Sciatic nerve (tissue), 2 donors: ENCODE data around the gene SLC3A2. TPM values are rescaled to one million over a fixed set of nuclear protein-coding genes. Genes with fewer than 3 reads are reported as not detected.
A peak's percentile ranks its signal among the peaks of the same experiment; 100 is the strongest.
"Not testable (repeated sequence)": the region's sequence is repeated elsewhere in the genome, so short reads cannot be mapped to it uniquely, and the experiment has no call there.

Experiments used
- ATAC-seq: fragments of 200-7000 bp; cut with Tn5 transposase; one replicate; pipeline ENCODE4 v1.9.1; 2020; ENCODE audit warnings: mild to moderate bottlenecking, moderate library complexity
- DNase-seq: peaks from one replicate; pipeline ENCODE4 v3.0.0-alpha.2; 2020; ENCODE audit warnings: low spot score
- intact Hi-C: fragments of 100-400 bp; cut with DNase I; formaldehyde crosslinking; loops from one replicate; pipeline ENCODE4 v1.14.2; 2022
- total RNA-seq: library from RNA; stranded (reverse); fragmentation: NEBNext Ultra II Directional; extraction: Animal tissue kit (Norgen Biotek cat#: 25700); gene quantifications from one replicate; pipeline ENCODE4 v1.2.1, GENCODE V29; 2021
- donor health status: DM: no; HTN: no; CAD: no.
- donor health status: DM: no; HTN: no; CAD: no.

The SLC3A2 gene
- total RNA-seq, 1 donor from 2014 or later: 102 TPM

DNA sequence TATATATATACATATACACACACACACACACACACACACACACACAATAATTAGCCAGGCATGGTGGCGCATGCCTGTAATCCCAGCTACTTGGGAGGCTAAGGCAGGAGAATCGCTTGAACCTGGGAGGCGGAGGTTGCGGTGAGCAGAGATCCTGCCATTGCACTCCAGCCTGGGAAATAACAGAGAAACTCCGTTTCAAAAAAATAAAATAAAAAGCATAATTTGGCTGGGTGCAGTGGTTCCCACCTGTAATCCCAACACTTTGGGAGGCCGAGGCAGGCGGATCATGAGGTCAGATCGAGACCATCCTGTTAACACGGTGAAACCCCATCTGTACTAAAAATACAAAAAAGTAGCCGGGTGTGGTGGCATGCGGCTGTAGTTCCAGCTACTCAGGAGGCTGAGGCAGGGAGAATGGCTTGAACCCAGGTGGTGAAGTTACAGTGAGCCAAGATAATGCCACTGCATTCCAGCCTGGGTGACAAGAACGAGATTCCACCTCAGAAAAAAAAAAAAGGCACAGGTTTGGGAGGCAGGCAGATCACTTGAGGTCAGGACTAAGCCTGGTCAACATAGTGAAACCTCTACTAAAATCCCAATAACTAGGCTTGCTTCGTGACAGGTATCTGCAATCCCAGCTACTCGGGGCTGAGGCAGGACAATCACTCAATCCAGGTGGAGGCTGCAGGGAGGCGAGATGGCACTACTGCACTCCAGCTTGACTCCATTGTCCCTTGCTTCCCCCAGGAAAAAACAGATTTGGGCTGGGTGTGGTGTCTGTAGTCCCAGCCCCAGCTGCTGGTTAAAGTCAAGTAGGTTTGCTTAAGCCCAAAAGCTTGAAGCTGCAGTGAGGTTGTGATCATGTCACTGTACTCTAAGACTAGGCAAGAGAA, 29.5 kb upstream of the SLC3A2 start:
- intact Hi-C loops: no loop called here
- ATAC-seq (no peak), DNase-seq (no peak)

DNA sequence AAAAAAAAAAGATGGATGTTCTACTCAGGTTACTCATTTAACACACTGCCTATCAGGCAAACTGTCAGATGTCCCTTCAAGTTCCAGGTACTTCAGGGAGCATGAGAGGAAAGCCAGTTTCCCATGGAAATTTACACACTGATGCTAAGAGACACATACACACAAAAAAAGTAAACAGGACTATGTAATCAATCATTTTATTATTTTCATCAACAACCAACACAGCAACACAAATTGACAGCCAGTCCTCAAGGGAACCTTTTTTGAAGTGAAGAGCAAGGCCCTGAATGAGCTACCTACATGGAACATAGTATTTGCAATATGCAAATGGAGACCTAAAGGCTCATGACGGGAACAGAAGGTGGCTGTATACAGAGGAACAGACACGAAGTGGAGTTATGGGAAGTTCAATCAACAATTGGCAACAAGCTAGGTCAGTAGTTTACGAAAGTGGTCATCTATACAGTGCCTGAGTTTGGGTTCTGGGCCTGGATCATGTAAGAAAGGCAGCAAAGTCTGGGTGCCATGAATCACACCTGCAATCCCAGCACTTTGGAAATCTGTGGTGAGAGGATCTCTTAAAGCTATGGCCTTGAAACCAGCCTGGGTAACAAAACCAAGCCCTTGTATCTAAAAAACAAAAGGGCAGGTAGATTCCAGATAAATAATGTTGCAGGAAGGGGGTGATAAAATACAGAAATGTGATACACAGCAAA, 28.7 kb upstream of the SLC3A2 start:
- intact Hi-C loops: no loop called here
- DNase-seq (no peak), ATAC-seq (no peak)

DNA sequence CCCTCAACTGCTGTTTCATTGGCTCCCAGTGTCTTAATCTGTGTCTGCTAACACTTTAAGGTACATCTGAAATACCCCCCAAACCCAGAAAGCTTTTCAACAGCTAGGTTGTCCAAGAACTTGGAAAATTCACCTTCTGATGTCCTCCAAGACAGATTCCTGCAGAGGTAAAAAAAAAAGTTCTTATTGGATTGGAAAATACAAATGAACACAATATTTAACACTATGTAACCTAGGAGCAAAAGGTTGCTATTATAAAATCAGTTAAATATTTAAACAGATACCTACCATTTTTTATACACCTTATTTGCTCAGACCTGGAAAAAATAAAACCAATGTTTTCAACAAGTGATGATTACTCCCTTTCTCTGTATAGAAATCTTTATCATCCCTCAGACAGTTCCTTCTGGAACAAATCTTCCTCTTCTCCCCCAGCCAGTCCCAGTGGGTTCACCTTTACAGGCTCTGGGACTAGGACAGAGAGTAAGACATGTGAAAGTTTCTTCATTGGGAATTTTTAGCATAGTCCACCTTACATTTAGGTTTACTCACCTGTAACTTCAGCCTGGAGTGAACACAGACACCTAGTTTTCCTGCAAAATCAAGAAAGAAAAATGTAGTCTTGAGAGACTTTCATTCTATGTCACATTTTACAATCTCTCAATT, 28.0 kb upstream of the SLC3A2 start:
- intact Hi-C loops: no loop called here
- ATAC-seq: no peak
- no peak for DNase-seq

DNA sequence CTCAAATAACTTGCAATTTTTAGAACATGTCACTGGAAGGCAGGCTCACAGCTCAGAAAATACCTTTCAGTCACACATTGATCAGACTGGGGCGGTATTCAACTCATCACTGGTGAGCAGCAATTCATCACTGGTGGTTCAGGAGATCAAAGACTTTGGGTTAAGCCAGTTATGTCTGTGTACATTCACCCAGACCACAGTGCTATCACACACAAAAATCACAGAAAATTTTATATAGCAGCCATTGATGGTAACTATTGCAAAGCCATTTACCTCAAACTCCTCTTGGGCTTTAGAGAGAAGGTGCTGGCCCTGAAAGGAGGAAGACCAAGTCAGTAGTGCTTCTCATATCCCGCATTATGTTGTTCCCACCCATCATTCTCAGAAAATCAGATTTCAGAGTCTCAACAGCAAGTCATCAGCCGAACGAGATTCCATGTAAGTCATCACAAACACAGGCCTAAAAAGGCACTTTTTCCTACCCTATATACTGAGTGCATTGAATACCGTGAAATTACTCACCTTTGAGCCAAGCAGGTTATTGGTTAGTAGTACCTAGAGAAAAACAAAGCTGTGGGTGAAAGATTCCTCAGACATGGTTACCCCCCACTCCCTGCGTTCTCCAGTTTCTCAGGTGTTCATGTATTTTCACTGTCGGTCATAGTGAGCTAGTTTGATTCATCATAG, 27.3 kb upstream of the SLC3A2 start:
- intact Hi-C loops: no loop called here

DNA sequence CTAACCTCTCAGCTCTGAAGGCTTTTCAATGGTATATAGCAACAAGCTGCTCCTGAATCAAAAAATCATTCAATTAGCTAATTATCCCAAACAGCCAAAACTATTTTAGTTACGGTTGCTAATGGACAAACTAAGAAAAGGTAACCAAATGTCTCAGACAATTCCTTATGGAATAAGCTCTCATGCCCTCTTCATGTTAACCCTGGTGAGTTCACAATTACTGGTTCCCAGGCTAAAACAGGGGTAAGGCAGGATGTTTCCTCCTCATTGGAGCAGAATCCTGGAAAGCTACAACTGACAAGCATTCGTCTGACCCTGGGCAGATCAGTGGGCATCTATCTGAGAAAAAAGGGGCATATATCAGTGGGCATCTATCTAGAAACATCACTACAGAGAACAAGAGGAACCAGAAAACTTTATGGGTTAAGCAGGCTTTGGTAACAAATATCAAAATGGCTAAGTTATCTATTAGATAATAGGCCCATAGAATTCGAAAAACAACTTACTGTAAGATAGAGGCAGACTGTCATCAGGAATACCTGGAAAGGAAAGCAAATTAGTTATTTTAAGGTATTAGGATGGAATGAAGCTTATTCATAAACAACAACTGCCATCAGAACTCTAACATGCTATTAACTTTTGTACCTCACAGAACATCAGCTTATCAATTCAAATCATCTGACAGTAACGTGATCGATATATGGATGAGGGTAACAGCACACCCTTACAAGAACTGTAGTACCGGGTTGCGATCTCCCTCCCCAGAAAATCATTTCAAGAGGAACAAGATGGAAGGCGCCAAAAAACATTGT, 26.5 kb upstream of the SLC3A2 start:
- ATAC-seq (no peak), DNase-seq (no peak)
- intact Hi-C loops: no loop called here

More for the DNA sequence above, 27.3 kb upstream of the SLC3A2 start:
- no peak for DNase-seq
- no peak for ATAC-seq

DNA sequence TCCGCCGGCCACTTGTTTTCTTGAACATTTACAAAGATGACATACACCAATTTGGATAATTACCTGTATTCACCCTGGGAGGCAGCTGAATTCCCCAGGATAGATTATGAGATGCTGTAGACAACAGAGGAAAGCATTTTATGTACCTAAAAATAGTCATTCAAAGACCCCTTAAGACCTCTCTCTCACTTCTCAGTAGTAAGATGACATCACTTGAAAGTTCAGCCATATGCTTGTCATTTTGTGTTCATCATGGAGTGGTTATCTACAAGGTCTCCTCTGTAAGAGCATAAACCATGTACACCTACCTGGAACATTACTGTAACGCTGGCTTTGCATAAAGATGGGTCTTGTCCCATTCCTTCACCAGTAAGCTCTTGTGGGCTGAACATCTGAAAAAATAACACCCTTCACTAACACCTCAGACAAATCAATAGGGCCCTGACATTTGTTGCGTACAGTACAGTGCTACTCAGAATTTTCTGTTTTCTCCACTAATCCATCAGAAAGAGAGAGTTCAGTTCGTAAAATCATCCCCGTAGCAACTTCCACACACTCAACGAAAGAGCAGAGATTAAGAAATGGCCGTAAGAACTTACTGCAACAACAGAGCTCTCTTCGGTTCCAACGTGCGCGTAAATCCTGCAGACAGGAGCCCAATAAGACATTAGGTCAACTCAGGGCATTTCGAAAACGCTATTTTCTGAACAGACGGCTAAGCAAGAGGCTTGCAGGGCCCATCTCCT, 25.7 kb upstream of the SLC3A2 start:
- DNase-seq (no peak), ATAC-seq (no peak)
- intact Hi-C loops: no loop called here

DNA sequence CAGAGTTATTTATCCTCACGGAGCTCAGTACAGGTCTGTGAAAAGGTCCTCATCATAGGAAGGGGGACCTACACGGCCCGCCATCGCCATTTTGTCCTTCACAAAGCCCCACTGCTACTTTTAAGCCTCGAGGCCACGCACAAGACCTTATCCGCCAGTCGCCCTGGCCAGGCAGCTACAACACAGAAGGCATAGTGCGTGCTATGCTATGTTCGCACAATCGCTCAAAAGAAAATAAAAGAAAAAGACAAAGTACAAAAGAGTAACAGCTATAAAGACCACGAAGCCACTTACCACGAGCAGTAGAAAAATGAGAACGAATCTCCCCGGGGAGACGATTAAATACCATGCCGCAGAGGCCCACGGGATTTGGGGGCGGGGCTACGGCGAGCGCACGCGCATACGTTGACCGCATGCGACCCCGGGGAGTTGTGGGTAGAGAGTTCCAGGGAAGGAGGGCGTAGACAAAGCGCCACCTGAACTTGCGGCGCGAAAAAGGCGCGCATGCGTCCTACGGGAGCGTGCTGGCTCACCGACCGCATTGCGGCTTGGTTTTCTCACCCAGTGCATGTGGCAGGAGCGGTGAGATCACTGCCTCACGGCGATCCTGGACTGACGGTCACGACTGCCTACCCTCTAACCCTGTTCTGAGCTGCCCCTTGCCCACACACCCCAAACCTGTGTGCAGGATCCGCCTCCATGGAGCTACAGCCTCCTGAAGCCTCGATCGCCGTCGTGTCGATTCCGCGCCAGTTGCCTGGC, 24.9 kb upstream of the SLC3A2 start:
- ATAC-seq: peak; percentile 99
- intact Hi-C loops: no loop called here
- peak; percentile 98 for DNase-seq

DNA sequence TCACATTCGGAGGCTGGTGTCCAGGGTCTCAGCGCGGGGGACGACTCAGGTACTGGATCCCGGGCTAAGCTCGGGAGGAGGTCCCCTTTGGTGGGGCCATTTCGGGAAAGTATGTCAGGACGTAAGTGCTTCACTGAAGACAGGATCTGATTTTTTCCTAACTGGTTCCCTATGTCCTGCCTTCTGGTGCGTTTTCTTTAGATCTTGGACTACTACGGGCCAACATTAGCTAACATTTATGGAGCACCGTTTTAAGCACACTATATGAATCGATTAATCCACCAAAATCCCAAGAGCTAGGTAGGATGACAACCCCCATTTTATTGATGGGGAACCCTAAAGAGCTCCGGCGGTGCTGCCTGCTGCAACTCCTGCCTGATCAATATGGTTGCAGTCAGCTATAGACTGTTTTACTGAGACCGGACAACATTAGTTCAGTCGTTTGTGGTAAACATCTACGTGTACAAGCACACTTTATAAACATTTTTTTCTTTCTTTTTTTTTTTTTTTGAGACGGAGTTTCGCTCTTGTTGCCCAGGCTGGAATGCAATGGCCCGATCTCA, 24.3 kb upstream of the SLC3A2 start:
- ATAC-seq (peak; percentile 16), DNase-seq (no peak)
- intact Hi-C loops: no loop called here

DNA sequence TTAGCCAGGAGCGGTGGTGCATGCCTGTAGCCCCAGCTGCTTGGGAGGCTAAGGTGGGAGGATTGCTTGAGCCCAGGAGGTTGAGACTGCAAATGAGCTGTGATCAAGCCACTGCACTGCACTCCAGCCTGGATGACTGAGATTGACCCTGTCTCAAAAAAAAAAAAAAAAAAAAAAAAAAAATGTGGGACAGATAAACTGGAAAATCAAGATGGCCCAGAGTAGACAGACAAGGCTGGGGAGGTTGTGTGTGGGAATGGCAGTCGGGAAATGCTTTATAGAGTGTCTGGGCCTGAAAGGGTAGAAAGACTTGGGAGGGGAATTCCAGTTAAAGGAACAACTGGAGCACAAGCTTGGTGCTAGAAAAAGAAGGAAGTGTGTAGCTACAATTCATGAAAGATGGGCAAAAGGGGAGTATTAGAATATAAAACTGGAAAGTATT, 23.1 kb upstream of the SLC3A2 start:
- no peak for ATAC-seq
- DNase-seq: no peak
- intact Hi-C loops: no loop called here

DNA sequence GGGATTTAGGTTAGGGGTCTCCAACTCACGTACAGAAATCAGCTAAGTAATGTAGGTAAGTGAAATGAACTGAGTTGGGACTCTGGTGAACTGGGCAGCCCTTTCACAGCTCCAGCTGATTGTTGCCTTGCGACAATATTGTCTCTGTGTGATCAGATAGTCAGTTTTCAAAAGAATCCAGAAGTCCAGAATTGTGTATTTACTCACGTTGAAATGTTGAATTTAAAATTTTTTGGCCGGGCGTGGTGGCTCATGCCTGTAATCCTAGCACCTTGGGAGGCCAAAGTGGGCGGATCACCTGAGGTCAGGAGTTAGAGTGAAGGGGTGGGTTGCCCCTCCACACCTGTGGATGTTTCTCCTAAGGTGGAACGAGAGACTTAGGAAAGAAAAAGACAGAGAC, 22.5 kb upstream of the SLC3A2 start:
- DNase-seq: no peak
- intact Hi-C loops: no loop called here
- no peak for ATAC-seq

DNA sequence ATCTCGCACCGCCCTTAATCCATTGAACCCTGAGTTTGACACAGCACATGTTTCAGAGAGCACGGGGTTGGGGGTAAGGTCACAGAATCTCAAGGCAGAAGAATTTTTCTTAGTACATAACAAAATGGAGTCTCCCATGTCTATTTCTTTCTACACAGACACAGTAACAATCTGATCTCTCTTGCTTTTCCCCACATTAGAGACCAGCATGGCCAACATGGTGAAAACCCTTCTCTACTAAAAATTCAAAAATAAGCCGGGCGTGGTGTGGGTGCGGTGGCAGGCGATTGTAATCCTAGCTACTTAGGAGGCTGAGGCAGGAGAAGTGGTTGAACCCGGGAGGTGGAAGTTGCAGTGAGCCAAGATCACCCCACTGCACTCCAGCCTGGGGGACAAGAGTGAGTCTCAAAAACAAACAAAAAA, 21.4 kb upstream of the SLC3A2 start:
- DNase-seq, intact Hi-C loops, ATAC-seq: not testable (repeated sequence)

DNA sequence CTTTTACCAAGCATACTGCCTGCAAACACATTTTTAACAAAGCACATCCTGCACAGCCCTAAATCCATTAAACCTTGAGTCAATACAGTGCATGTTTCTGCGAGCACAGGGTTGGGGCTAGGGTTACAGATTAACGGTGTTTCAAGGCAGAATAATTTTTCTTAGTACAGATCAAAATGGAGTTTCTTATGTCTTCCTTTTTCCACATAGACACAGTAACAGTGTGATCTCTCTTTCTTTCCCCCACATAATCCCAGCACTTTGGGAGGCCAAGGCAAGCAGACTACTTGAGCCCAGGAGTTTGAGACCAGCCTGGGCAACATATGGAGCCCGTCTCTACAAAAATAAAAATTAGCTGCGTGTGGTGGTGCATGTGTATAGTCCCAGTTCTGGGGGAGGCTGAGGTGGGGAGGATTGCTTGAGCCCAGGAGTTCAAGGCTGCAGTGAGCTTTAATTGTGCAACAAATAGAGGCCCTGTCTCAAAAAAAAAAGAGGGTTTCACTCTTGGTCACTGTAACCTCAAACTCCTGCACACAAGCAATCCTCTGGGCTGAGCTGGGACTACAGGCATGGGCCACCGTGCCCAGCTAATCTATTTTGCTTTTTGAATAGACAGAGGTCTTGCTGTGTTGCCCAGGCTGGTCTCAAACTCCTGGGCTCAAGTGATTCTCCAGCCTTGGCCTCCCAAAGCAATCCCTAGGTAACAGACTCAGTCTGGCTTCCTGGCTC, 19.7 kb upstream of the SLC3A2 start:
- ATAC-seq (no peak), DNase-seq (no peak)
- intact Hi-C loops: loop anchor here (5.0 kb wide), 1 partner anchor 74 kb away; the partner anchor contains the start of gene TMEM179B

DNA sequence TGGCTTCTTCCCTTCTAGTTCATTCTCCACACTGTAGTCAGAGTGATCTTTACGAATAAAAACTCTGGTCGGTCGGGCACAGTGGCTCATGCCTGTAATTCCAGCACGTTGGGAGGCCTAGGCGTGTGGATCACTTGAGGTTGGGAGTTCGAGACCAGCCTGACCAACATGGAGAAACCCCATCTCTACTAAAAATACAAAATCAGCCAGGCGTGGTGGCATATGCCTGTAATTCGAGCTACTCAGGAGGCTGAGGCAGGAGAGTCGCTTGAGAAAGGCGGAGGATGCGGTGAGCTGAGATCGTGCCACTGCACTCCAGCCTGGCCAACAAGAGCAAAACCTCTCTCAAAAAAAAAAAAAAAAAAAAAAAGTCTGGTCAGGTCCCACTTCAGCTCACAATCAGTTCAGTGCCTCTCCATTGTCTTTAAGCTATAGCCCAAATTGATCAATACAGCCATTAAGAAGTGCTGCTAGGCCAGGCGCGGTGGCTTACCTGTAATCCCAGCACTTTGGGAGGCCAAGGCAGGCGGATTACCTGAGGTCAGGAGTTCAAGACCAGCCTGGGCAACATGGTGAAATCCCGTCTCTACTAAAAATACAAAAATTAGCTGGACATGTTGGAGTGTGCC, 19.0 kb upstream of the SLC3A2 start:
- intact Hi-C loops: loop anchor here (5.0 kb wide), 1 partner anchor 74 kb away; the partner anchor contains the start of gene TMEM179B
- not testable (repeated sequence) for DNase-seq

DNA sequence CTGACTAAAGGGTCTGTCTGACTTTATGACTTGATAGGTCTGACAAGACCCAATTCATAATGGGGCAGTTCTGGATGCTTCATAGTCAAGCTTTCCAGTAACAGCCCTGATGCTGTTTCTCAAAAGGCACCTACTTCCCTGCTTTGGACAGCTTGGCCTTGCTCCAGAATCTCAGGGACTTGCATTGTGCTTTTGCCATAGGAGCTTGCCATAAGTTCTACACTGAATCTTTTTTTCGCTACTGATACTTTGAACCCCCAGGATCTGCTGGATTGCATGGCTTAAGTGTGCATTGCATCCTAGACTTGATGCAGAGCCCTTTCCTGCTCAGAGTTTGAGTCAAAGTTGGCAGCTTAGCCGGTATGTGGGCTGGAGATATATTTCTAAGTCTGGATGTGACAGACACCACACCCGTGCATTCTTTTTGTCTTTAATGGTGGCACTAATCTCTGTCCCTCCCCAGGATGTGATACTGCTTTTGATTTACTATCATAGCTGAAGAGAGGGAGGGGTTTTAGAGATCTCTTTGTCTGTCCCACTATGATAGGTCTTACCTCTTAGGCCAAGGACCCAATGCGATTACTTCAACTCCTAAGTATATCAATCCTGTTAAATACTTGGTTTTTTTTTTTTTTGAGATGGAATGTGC, 16.9 kb upstream of the SLC3A2 start:
- no peak for DNase-seq
- ATAC-seq: no peak
- intact Hi-C loops: loop anchor here (5.0 kb wide), 1 partner anchor 77 kb away; the partner anchor contains the start of gene TMEM179B

More for the DNA sequence above, 19.0 kb upstream of the SLC3A2 start:
- ATAC-seq: not testable (repeated sequence)

DNA sequence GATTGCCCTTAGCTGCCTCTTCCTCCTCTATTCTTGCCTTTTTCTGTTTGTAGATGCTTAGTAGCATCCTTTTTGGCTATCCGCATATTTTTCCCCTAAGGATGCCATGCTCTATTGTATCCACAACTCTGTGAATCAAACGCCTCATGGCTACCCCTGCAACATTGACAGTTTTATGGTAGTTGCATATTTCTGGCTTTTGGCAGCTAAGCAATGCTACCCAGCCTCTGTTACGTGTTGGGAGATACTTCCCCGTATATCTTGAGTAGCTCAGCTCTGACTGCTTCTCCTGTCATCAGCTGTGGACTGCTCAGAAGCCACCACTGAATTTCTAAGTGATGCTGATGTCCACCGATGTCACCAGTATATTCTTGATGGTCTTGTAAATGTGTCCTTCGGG, 15.1 kb upstream of the SLC3A2 start:
- intact Hi-C loops: no loop called here
- DNase-seq: no peak
- no peak for ATAC-seq
